GM12875 (cell line): ENCODE results near the gene SYT13.

ENCODE experiments used
- H3K4me3 ChIP-seq: one replicate; pipeline ENCODE4 v1.5.1; 2011; ENCODE audit warnings: low read depth, low read length, control low read depth
- CTCF ChIP-seq: IDR thresholded peaks from 2 replicates; pipeline ENCODE4 v1.5.1; 2011; ENCODE audit warnings: low read depth, mild to moderate bottlenecking, control low read depth, inconsistent platforms, low read length, moderate library complexity, borderline replicate concordance; ENCODE audit not compliant: insufficient read depth

SYT13 gene

GRCh38 chr11:45305874-45306623 is 19.9 kb upstream of the SYT13 start:
- TF ChIP-seq CTCF = no peak

GRCh38 chr11:45304992-45305335 is 18.8 kb upstream of the SYT13 start:
- no peak for TF ChIP-seq CTCF
- no peak overlapping the region for H3K4me3 ChIP-seq

More at GRCh38 chr11:45305874-45306623, 19.9 kb upstream of the SYT13 start:
- no peak overlapping the region for H3K4me3 ChIP-seq

- H3K4me3 ChIP-seq = no peak overlapping the region
- no peak for TF ChIP-seq CTCF
Measured at GRCh38 chr11:45304111-45304991, 18.2 kb upstream of the SYT13 start.

GRCh38 chr11:45303316-45303715 is 17.2 kb upstream of the SYT13 start:
- no peak for TF ChIP-seq CTCF
- no peak overlapping the region for H3K4me3 ChIP-seq

- no peak overlapping the region for H3K4me3 ChIP-seq
- no peak for TF ChIP-seq CTCF
Measured at GRCh38 chr11:45301537-45302246, 15.6 kb upstream of the SYT13 start.

- no peak overlapping the region for H3K4me3 ChIP-seq
- TF ChIP-seq CTCF = no peak
Measured at GRCh38 chr11:45300715-45301114, 14.6 kb upstream of the SYT13 start.
